Stomach smooth muscle (tissue), 2 donors: ENCODE measurements around the gene CFAP45.

Experiments used
- H3K27ac ChIP-seq: one replicate; pipeline ENCODE4 v1.7.0; 2013; ENCODE audit warnings: mild to moderate bottlenecking, low read length, inconsistent platforms
- H3K27me3 ChIP-seq, 2 donors: one replicate each; pipeline ENCODE4 v1.7.0; 2013; ENCODE audit warnings: low read length in 2 of 2; ENCODE audit not compliant: insufficient read depth in 2 of 2, control insufficient read depth in 1 of 2
- H3K36me3 ChIP-seq, 2 donors: one replicate each; pipeline ENCODE4 v1.7.0; 2013; ENCODE audit warnings: low read length in 2 of 2; ENCODE audit not compliant: control insufficient read depth in 2 of 2, insufficient read depth in 2 of 2
- H3K4me1 ChIP-seq: one replicate; pipeline ENCODE4 v1.7.0; 2013; ENCODE audit warnings: low read length; ENCODE audit not compliant: control insufficient read depth, insufficient read depth
- H3K4me3 ChIP-seq, 2 donors: one replicate each; pipeline ENCODE4 v1.7.0; 2013; ENCODE audit warnings: low read length in 2 of 2
- H3K9ac ChIP-seq, 2 donors: one replicate each; pipeline ENCODE4 v1.7.0; 2013; ENCODE audit warnings: low read length in 2 of 2, mild to moderate bottlenecking in 1 of 2
- H3K9me3 ChIP-seq, 2 donors: one replicate each; pipeline ENCODE4 v1.7.0; 2013; ENCODE audit warnings: low read length in 2 of 2; ENCODE audit not compliant: control insufficient read depth in 2 of 2
- donor health status: healthy.
- donor health status: Pancreatic carcinoma.

The CFAP45 gene

DNA sequence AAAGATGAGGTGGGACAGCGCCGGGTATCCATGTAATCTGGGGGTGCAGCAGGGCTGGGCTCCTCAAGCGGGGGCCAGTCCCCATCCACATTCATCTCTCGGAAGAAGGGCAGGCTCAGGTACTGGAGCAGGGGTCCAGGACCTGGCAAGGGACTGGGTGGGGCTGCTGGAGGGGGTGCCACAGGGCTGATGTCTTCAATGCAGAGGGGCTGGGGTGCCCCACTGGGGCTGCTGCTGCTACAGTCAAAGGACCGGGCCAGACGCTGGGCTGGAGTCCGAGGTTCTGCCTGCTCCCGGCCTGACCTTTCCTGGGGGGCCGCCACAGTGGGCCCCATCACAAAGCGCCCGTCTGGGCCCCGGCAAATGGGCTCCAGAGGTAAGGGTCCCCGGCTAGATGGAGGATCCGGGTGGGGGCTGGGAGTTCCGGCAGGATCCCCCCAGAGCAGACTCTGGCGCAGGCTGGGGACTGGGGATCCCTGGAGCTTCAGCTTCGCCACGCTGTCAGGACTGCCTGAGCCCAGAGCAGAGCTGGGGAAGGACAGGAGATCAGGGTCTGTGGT lies 28.6 kb upstream of the CFAP45 start:
- H3K27me3 ChIP-seq, result no peaks in the 10 kb centered on the region
- H3K9ac ChIP-seq, result no peak overlapping the region
- H3K9me3 ChIP-seq, result no peaks in the 10 kb centered on the region
- H3K36me3 ChIP-seq, result no peaks in the 10 kb centered on the region
- H3K4me3 ChIP-seq, result no peak overlapping the region
- H3K4me1 ChIP-seq, result peaks cover 25% of the 10 kb centered on the region
- H3K27ac ChIP-seq, result no peak overlapping the region

- no peak overlapping the region for H3K9ac ChIP-seq
- H3K9me3 ChIP-seq, result no peaks in the 10 kb centered on the region
- no peaks in the 10 kb centered on the region for H3K27me3 ChIP-seq
- no peak overlapping the region for H3K27ac ChIP-seq
- no peak overlapping the region for H3K4me3 ChIP-seq
- H3K36me3 ChIP-seq, result no peaks in the 10 kb centered on the region
- peaks cover 31% of the 10 kb centered on the region for H3K4me1 ChIP-seq
Measured at GRCh38 chr1:159927849-159928431, 28.0 kb upstream of the CFAP45 start.

- Histone ChIP-seq H3K4me3 (no peak overlapping the region), H3K27me3 (no peaks in the 10 kb centered on the region), H3K36me3 (no peaks in the 10 kb centered on the region), H3K4me1 (peaks cover 37% of the 10 kb centered on the region), H3K9ac (no peak overlapping the region), H3K27ac (no peak overlapping the region), H3K9me3 (no peaks in the 10 kb centered on the region)
Measured at GRCh38 chr1:159927211-159927848, 27.4 kb upstream of the CFAP45 start.

- Histone ChIP-seq H3K4me1 (peaks cover 48% of the 10 kb centered on the region), H3K27me3 (no peaks in the 10 kb centered on the region), H3K36me3 (no peaks in the 10 kb centered on the region), H3K9ac (peak overlapping the region; percentile 89 to 94), H3K4me3 (peak overlapping the region; percentile 98 to 99), H3K27ac (peak overlapping the region; percentile 91), H3K9me3 (no peaks in the 10 kb centered on the region)
Measured at GRCh38 chr1:159925719-159926078, 25.7 kb upstream of the CFAP45 start.

GRCh38 chr1:159924791-159925718 lies 25.1 kb upstream of the CFAP45 start, which contains the start of gene TAGLN2:
TAGLN2 (minus strand) TSS chr1:159925507; CDS start chr1:159920509, 4,998 bp downstream.
- H3K4me3 ChIP-seq, result peak within 1 kb of the TSS; percentile 98 to 99

DNA sequence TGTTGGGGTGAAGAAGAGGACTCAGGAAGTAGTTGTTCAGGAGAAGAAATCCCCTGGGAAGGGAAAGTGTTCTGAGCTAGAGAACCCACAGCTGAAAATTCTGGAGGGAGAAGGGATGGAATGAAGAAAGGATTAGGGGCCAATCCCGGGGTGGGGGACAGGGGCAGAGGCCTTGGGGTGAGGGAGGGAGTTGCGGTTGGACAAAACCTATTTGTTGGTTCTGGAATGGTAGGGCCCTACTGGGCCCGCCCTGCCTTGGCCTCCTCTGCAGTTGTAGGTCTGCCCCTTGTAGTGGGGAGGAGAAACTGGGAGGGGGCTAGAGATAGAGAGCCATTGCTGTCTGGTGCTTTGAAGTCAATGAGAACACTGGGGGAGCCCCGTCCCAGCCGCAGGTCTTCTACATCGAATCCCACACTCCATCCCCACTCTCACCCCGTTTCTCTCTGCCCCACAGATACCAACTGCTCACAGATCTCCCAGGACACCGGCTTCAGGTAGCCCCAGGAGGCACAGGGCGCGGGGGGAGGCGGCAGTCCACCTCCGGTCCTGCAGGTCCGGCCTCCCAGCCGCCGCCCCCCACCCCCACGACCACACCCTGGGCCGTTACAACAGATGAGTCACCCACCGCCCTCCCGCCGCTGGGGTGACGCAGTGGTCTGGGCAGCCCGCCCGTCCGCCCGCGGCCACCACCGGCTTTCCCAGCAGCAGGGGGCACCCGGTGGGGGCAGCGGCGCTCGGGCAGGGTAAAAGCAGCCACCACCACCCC lies 24.2 kb upstream of the CFAP45 start:
- peaks cover 10 to 11% of the 10 kb centered on the region in 2 donors for H3K36me3 ChIP-seq
- H3K9ac ChIP-seq, result peak overlapping the region; percentile 89 to 94

More at GRCh38 chr1:159924791-159925718, 25.1 kb upstream of the CFAP45 start, which contains the start of gene TAGLN2:
- H3K36me3 ChIP-seq, result peaks cover 2 to 3% of the 10 kb centered on the region in 2 donors
- H3K9ac ChIP-seq, result peak within 1 kb of the TSS; percentile 89 to 94
- no peaks in the 10 kb centered on the region for H3K27me3 ChIP-seq
- no peaks in the 10 kb centered on the region for H3K9me3 ChIP-seq
- peak within 1 kb of the TSS; percentile 91 for H3K27ac ChIP-seq
- H3K4me1 ChIP-seq, result peaks cover 48% of the 10 kb centered on the region

DNA sequence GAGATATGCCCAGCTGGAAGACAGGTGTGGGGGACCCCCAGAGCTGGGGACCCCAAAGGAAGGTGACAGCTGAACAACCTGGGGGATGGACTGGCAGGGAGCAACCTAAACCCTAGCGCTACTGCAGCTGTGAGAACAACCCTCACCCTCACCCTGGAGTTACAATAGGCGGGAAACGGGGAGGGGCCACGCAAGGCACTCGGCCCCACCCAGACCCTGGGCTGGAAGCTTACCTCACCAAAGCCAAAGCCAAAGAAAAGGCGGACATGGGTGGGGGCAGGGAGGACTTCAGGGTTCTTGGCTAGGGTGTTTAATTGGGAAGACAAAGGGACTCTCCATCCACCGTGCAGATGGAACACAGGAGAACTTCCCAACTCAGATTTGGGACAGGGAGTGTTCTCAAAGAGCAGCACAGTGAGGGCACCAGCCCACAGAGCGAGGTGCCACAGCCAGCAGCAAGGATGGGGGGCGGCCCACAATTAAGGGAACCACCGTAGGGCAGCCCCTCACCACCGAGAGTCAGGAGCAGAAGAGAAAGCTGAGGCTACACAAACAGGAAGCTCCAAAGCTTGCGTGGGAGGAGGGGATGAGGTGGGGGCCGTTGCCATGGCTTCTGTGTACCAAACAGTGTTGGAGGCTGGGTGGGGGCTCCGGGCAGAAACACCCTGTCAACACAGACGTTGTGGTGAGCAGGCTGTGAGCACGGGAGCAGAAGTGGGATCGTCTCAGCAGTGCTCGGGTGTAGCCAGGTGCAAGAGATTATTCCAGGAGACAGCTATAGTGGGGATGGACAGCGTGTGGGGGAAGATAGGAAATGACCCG lies 23.4 kb upstream of the CFAP45 start:
- peak overlapping the region; percentile 89 to 94 for H3K9ac ChIP-seq
- H3K4me1 ChIP-seq, result peaks cover 49% of the 10 kb centered on the region
- H3K36me3 ChIP-seq, result peaks cover 16 to 19% of the 10 kb centered on the region in 2 donors
- peak overlapping the region; percentile 91 for H3K27ac ChIP-seq
- H3K9me3 ChIP-seq, result no peaks in the 10 kb centered on the region
- H3K27me3 ChIP-seq, result no peaks in the 10 kb centered on the region
- H3K4me3 ChIP-seq, result peak overlapping the region; percentile 98 to 99

More for the DNA sequence above, 24.2 kb upstream of the CFAP45 start:
- H3K4me3 ChIP-seq, result peak overlapping the region; percentile 98 to 99
- H3K27ac ChIP-seq, result peak overlapping the region; percentile 91
- H3K4me1 ChIP-seq, result peaks cover 48% of the 10 kb centered on the region
- H3K27me3 ChIP-seq, result no peaks in the 10 kb centered on the region
- H3K9me3 ChIP-seq, result no peaks in the 10 kb centered on the region

- Histone ChIP-seq H3K9me3 (no peaks in the 10 kb centered on the region), H3K9ac (peak overlapping the region; percentile 89 to 94), H3K4me1 (peaks cover 51% of the 10 kb centered on the region), H3K27me3 (no peaks in the 10 kb centered on the region), H3K27ac (peak overlapping the region; percentile 91), H3K36me3 (peaks cover 18 to 25% of the 10 kb centered on the region in 2 donors), H3K4me3 (peak overlapping the region; percentile 98 to 99)
Measured at GRCh38 chr1:159922511-159923202, 22.7 kb upstream of the CFAP45 start.
